MM.1S (cell line): Measurements from ENCODE around the gene ART3.
"Not testable (repeated sequence)": the region's sequence is repeated elsewhere in the genome, so short reads cannot be mapped to it uniquely, and the experiment has no call there.

Experiments used
- DNase-seq: peaks from one replicate; pipeline ENCODE4 v3.0.0-alpha.2; 2015
- H2AFZ ChIP-seq: fragments of 300-600 bp; sonication (generic); 2 replicates; pipeline ENCODE4 v1.6.0; 2016; ENCODE audit warnings: antibody characterized with exemption, low read length
- H3F3A ChIP-seq: fragments of 300-600 bp; sonication (generic); 2 replicates; pipeline ENCODE4 v1.6.1; 2016; ENCODE audit warnings: mild to moderate bottlenecking, antibody characterized with exemption, low read length, moderate library complexity, mixed read lengths; ENCODE audit not compliant: insufficient read depth
- H3K27ac ChIP-seq: fragments of 300-600 bp; sonication (generic); 2 replicates; pipeline ENCODE4 v1.5.1; 2016; ENCODE audit warnings: mild to moderate bottlenecking, low read length
- H3K27me3 ChIP-seq: fragments of 300-600 bp; sonication (generic); replicated peaks from 2 replicates; pipeline ENCODE4 v1.6.0; 2016; ENCODE audit warnings: low read length; ENCODE audit not compliant: insufficient read depth
- H3K36me3 ChIP-seq: fragments of 300-600 bp; sonication (generic); replicated peaks from 2 replicates; pipeline ENCODE4 v1.6.1; 2016; ENCODE audit warnings: mild to moderate bottlenecking, low read length, mixed read lengths; ENCODE audit not compliant: insufficient read depth
- H3K4me1 ChIP-seq: fragments of 300-600 bp; sonication (generic); 2 replicates; pipeline ENCODE4 v1.6.1; 2016; ENCODE audit warnings: low read length, mixed read lengths
- H3K4me2 ChIP-seq: fragments of 300-600 bp; sonication (generic); 2 replicates; pipeline ENCODE4 v1.6.0; 2016; ENCODE audit warnings: low read depth, low read length
- H3K4me3 ChIP-seq: fragments of 300-600 bp; sonication (generic); 2 replicates; pipeline ENCODE4 v1.5.1; 2016; ENCODE audit warnings: low read length, mixed read lengths
- H3K79me2 ChIP-seq: fragments of 300-600 bp; sonication (generic); 2 replicates; pipeline ENCODE4 v1.6.1; 2016; ENCODE audit warnings: mixed run types, low read length, mixed read lengths
- H3K9ac ChIP-seq: fragments of 300-600 bp; sonication (generic); 2 replicates; pipeline ENCODE4 v1.6.1; 2016; ENCODE audit warnings: low read length, mixed read lengths
- H3K9me2 ChIP-seq: fragments of 300-600 bp; sonication (generic); replicated peaks from 2 replicates; pipeline ENCODE4 v1.6.1; 2016; ENCODE audit warnings: mild to moderate bottlenecking, low read length, mixed read lengths; ENCODE audit not compliant: insufficient read depth
- H3K9me3 ChIP-seq: fragments of 300-600 bp; sonication (generic); replicated peaks from 2 replicates; pipeline ENCODE4 v1.6.1; 2016; ENCODE audit warnings: mild to moderate bottlenecking, low read length, mixed read lengths; ENCODE audit not compliant: insufficient read depth
- H4K20me1 ChIP-seq: fragments of 300-600 bp; sonication (generic); 2 replicates; pipeline ENCODE4 v1.6.1; 2016; ENCODE audit warnings: mild to moderate bottlenecking, low read length, moderate library complexity, mixed read lengths; ENCODE audit not compliant: insufficient read depth
- EZH2 ChIP-seq: fragments of 300-600 bp; sonication (generic); optimal IDR thresholded peaks from 2 replicates; pipeline ENCODE3; 2017; ENCODE audit warnings: low read depth, mild to moderate bottlenecking, antibody characterized with exemption, low read length, mixed read lengths
- EZH2phosphoT487 ChIP-seq: fragments of 300-600 bp; sonication (generic); IDR thresholded peaks from 2 replicates; pipeline ENCODE4 v1.6.1; 2018; ENCODE audit warnings: antibody characterized with exemption, low read length
- TF ChIP-seq, protein P1 (sequence below): fragments of 300-600 bp; sonication (generic); IDR thresholded peaks from 2 replicates; pipeline ENCODE4 v1.5.1; 2016; ENCODE audit warnings: antibody characterized with exemption, low read length, mixed read lengths

ART3 gene

GRCh38 chr4:76044686-76045085 lies 29.8 kb upstream of the ART3 start:
- H3K4me3 ChIP-seq, H2AFZ ChIP-seq, H3K9me2 ChIP-seq, H3K79me2 ChIP-seq, H3K27ac ChIP-seq, H3K36me3 ChIP-seq, H4K20me1 ChIP-seq, H3F3A ChIP-seq, H3K4me2 ChIP-seq, H3K4me1 ChIP-seq, H3K9ac ChIP-seq, DNase-seq, H3K27me3 ChIP-seq, H3K9me3 ChIP-seq: not testable (repeated sequence)

DNA sequence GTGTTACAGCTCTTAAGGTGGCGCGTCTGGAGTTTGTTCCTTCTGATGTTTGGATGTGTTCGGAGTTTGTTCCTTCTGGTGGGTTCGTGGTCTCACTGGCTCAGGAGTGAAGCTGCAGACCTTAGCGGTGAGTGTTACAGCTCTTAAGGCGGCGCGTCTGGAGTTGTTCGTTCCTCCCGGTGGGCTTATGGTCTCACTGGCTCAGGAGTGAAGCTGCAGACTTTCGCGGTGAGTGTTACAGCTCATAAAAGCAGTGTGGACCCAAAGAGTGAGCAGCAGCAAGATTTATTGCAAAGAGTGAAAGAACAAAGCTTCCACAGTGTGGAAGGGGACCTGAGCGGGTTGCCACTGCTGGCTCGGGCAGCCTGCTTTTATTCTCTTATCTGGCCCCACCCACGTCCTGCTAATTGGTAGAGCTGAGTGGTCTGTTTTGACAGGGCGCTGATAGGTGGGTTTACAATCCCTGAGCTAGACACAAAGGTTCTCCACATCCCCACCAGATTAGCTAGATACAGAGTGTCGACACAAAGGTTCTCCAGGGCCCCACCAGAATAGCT lies 24.6 kb upstream of the ART3 start:
- H3K36me3 ChIP-seq, H3F3A ChIP-seq, H3K9me2 ChIP-seq, H3K27me3 ChIP-seq, H2AFZ ChIP-seq, H3K4me1 ChIP-seq, H3K9me3 ChIP-seq, H4K20me1 ChIP-seq, DNase-seq, H3K4me3 ChIP-seq, H3K79me2 ChIP-seq, H3K27ac ChIP-seq, H3K9ac ChIP-seq, H3K4me2 ChIP-seq: not testable (repeated sequence)

DNA sequence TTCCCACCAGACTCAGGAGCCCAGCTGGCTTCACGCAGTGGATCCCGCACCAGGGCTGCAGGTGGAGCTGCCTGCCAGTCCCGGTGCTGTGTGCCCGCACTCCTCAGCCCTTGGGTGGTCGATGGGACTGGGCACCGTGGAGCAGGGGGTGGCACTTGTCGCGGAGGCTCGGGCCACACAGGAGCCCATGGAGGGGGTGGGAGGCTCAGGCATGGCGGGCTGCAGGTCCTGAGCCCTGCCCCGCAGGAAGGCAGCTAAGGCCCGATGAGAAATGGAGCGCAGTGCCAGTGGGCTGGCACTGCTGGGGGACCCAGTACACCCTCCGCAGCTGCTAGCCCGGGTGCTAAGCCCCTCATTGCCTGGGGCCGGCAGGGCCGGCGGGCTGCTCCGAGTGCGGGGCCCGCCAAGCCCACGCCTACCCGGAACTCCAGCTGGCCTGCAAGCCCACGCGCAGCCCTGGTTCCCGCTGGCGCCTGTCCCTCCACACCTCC lies 23.9 kb upstream of the ART3 start:
- H3K27me3 ChIP-seq, DNase-seq, H4K20me1 ChIP-seq, H3K9ac ChIP-seq, H3K36me3 ChIP-seq, H3K79me2 ChIP-seq, H3K4me2 ChIP-seq, H3K27ac ChIP-seq, H3K4me3 ChIP-seq, H3K9me3 ChIP-seq, H3K9me2 ChIP-seq, H2AFZ ChIP-seq: not testable (repeated sequence)
- Histone ChIP-seq H3F3A (peaks cover 15% of the 10 kb centered on the region), H3K4me1 (peaks cover 11% of the 10 kb centered on the region)

GRCh38 chr4:76053730-76054129 lies 20.8 kb upstream of the ART3 start:
- Histone ChIP-seq H3K9ac (no peak overlapping the region), H3K9me3 (no peaks in the 10 kb centered on the region), H3K9me2 (no peaks in the 10 kb centered on the region), H3K4me3 (no peak overlapping the region), H3K79me2 (no peaks in the 10 kb centered on the region), H3K27me3 (no peaks in the 10 kb centered on the region), H3K36me3 (no peaks in the 10 kb centered on the region), H2AFZ (no peak overlapping the region), H4K20me1 (no peaks in the 10 kb centered on the region), H3K4me1 (peaks cover 15% of the 10 kb centered on the region), H3F3A (peaks cover 20% of the 10 kb centered on the region), H3K27ac (no peak overlapping the region), H3K4me2 (no peak overlapping the region)
- TF ChIP-seq EZH2, result no peak
- TF ChIP-seq, protein P1, sequence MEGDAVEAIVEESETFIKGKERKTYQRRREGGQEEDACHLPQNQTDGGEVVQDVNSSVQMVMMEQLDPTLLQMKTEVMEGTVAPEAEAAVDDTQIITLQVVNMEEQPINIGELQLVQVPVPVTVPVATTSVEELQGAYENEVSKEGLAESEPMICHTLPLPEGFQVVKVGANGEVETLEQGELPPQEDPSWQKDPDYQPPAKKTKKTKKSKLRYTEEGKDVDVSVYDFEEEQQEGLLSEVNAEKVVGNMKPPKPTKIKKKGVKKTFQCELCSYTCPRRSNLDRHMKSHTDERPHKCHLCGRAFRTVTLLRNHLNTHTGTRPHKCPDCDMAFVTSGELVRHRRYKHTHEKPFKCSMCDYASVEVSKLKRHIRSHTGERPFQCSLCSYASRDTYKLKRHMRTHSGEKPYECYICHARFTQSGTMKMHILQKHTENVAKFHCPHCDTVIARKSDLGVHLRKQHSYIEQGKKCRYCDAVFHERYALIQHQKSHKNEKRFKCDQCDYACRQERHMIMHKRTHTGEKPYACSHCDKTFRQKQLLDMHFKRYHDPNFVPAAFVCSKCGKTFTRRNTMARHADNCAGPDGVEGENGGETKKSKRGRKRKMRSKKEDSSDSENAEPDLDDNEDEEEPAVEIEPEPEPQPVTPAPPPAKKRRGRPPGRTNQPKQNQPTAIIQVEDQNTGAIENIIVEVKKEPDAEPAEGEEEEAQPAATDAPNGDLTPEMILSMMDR, result no peak
- no peak for TF ChIP-seq EZH2phosphoT487
- DNase-seq, result no peak

DNA sequence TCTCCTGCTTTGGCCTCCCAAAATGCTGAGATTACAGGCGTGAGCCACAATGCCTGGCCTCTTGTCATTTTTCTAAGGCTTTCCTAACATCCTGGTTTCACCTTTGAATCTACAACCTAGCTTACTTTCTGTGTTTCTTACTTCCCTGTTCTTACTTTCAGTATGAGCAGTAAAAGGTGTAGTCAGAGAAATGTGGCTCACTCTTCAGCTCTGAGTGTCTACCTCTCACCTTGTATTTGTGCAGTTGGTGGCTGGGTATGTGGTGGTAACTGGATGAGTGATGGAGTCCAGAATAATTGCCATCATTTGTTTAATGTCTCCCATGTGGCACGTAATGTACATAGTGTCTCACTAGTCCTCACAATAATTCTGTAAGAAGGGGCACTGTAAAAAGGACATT lies 19.5 kb upstream of the ART3 start:
- TF ChIP-seq EZH2 (no peak), EZH2phosphoT487 (no peak)
- TF ChIP-seq, protein P1, result no peak
- Histone ChIP-seq H3K9ac (no peak overlapping the region), H3K4me3 (no peak overlapping the region), H3K4me2 (peak overlapping the region; percentile 17; the same call in 1 of the 2 replicates), H3K9me3 (no peaks in the 10 kb centered on the region), H3K27ac (peak overlapping the region; percentile 37; the same call in 1 of the 2 replicates), H3K79me2 (no peaks in the 10 kb centered on the region), H3K27me3 (no peaks in the 10 kb centered on the region), H3K36me3 (no peaks in the 10 kb centered on the region), H2AFZ (peak overlapping the region; percentile 15; the same call in 1 of the 2 replicates), H4K20me1 (no peaks in the 10 kb centered on the region), H3K9me2 (no peaks in the 10 kb centered on the region), H3F3A (peaks cover 20% of the 10 kb centered on the region), H3K4me1 (peaks cover 15% of the 10 kb centered on the region)
- peak; percentile 68 for DNase-seq
